Medulla oblongata (tissue), 1 donor: ENCODE measurements around the gene ZCCHC24.
"Not testable (repeated sequence)": the region's sequence is repeated elsewhere in the genome, so short reads cannot be mapped to it uniquely, and the experiment has no call there.

Experiments
- DNase-seq: peaks from one replicate; pipeline ENCODE4 v3.0.0-alpha.2; 2015; ENCODE audit errors: extremely low spot score

Gene ZCCHC24

DNA sequence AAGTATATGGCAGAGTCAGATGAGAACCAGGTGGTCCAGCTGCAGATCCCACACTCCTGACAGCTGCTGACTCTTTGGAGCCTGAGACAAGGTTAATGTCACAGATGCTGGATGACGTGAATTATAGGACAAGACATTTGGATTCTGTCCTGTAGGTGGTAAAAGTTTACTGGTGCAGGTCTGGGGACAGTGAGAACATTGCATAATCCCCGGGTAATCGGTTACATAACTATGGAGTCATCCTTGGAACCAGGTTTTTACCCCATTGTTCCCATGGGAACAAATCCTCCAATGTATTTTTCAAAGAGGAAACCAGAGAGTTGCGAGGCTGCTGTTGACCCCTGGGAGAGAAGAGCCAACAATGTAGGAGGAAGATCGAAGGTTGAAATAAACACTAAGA, 27.5 kb upstream of the ZCCHC24 start:
- DNase-seq = no peak

DNA sequence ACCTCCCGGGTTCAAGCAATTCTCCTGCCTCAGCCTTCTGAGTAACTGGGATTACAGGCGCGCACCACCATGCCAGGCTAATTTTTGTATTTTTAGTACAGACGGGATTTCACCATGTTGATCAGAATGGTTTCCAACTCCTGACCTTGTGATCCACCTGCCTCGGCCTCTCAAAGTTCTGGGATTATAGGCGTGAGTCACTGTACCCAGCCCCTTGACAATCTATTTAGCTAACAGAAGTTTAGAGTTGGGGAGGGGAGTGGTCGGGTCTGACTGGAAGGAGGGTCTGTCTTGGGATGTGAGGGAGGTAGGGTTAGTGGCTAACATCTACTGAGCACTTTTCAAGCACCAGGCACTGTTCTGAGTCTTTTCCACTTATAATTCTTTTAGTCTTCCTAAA, 27.0 kb upstream of the ZCCHC24 start:
- DNase-seq = no peak

DNA sequence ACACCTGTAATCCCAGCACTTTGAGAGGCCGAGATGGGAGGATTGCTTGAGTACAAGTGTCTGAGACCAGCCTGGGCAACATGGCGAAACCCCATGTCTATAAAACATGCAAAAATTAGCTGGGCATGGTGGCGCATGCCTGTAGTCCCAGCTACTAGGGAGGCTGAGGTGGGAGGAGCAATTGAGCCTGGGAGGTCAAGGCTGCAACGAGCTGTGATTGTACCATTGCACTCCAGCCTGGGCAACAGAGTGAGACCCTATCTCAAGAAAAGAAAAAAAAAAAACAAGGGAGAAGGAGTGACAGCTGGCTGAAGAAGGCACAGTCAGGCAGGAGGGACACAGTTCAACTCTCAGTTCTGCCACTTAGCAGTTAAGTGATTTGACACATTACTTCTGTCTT, 26.4 kb upstream of the ZCCHC24 start:
- DNase-seq = no peak

DNA sequence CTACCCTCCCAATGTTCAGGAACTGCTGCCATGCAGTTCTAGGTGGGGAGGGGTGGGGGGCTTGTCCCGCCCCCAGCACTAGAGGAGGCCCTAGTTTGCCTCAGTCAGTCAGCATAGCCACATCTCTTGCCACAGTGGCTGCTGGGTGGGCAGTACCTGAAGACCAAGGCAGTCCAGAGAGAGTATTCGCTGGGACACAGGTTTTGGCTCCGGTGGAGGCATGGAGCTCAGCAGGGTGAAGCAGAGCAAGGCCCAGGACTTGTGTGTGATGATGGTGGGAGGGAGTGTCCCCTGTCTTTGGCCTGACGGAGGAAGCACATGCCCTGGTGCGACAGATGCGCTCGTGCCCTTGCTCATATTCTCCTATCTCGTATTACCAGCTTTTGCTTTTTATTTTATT, 24.7 kb upstream of the ZCCHC24 start:
- no peak for DNase-seq

DNA sequence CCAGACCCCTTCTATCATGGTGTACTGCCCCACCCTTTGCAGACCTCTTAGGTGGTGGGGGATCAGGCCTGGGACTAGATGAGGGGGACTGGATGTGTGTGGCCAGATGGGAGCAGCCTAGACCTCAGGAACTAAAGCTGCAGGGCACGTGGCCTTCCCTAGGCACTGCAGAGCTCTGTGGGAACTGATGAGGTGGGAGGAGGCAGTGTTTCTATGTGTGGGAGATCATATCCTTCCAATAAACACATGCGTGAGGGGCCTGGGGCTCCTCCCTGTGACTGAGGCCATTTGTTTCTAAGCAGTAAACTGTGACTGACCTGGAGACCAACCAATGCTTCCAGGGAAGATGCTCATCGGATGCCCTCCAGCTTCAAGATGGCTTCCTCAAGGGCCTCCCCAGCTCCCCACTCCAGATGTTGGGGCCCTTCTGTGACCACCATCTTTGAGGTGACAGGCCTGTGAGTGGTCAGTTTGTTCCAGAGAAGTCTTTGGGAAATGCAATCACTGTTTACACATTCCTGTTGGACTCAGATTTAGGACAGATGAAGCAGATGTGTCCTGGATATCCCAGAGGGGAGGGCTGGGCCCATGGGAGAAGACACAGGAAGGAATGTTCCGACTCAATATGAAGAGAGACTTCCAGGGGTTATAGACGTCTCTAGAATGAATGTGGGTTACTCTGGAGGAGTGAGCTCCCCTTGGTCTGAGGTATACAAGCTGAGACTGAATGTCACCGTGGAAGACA, 23.6 kb upstream of the ZCCHC24 start:
- DNase-seq = no peak

DNA sequence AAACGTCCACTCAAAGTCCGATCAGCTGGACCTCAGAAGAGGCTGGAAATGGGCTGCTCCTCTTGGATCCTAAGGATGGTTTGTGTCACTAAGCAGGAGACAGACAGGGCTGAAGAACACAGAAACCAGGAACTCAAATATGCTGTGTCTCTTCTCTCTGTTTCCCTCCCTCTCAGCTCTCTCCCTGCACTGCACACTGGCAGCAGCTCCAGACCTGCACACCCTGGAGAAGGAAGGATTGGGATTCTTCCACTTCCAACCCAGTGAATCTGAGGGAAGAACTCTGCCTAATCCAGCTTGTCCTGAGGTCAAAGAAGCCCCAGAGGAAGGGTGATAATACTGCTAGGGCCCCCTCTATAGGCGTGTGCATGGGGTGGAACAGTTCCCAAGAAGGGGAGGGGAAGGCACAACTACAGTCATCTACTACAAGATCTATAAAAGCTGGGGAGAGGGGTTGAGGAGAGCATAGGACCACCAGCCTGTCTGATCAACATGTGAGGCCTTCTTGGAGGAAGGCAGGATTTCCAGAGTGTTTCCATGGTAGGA, 22.7 kb upstream of the ZCCHC24 start:
- DNase-seq = no peak

DNA sequence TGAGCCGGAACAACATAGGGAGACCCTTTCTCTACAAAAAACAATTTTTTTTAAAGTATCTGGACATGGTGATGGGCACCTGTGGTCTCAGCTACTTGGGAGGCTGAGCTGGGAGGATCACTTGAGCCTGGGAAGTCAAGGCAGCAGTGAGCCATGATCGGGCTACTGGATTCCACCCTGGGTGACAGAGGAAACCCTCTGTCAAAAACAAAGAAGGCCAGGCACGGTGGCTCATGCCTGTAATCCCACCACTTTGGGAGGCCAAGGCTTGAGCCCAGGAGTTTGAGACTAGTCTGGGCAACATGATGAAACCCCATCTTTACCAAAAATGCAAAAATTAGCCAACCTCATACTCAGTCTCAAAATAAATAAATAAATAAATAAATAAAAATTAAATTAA, 19.9 kb upstream of the ZCCHC24 start:
- no peak for DNase-seq

DNA sequence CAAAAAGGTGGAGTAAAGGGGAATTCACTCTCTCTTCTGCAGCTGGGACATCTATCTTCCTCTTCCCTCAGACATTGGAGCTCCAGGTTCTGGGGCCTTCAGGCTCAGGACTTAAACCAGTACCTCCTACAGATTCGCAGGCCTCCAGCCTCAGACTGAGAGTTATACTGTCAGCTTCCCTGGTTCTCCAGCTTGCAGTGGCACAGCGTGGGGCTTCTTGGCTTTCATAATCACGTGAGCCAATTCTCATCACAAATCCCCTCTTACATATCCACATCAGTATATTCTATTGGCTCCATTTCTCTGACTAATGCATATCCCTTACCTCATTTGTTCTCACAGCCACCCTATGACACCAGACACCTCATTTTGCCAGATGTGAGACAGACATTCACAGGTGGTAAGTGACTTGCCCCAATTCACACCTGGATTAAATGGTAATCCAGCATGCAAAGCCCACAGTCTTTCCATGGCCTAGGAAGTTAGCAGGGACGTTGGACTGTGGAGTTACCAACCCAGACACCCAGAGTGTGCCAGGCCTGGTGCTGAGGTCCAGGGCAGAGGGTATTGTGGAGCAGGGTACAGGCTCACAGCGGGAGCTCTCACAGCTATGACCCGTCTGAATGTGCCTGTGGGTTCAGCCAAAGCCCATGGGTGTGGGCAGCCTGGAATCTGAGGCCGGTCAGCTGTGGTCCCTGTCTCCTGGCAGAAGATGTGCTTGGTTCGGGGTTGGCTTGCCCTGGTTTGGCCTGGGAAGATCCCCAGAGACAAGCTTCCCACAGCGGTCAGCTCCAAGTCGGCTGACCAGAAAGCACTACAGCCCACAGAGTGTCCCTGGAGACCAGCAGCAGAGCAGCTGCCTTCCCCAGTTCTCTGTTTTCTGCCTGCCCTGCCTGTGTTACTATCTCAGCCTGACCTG, 18.4 kb upstream of the ZCCHC24 start:
- no peak for DNase-seq

DNA sequence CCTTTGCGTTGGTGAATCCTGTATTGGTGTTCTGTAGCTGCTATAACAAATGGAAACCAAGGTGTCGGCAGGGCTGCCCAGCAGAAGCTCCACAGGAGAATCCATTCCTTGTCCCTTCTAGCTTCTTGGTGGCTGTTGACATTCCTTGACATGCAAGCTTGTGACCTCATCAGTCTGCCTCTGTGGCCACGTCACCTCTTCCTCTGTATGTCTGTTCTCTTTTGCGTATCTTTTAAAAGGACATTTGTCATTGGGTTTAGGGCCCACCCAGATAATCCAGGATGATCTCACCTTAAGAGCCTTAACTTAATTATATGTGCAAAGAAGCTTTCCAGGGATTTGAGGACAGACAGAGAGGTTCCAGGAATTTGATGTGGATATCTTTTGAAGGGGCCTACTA, 15.3 kb upstream of the ZCCHC24 start:
- no peak for DNase-seq

DNA sequence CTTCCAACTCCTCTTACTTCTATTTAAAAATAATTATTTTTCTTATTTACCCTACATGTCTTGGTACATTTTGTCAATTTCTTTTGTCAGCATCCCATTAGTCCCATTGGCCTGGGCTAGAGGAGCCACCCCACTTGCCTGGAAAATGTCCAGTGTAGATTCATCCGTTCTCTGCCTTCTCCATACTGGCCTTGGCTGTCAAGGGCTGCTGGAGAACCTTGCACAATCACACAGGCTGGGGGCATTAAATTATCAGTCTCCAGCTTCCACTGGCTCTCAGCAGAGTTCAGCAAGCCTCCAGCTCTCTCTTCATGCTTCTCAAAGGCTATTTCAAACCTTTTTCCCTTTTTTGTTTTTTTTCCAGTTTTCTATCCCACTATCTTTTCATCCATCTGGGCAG, 13.8 kb upstream of the ZCCHC24 start:
- no peak for DNase-seq

DNA sequence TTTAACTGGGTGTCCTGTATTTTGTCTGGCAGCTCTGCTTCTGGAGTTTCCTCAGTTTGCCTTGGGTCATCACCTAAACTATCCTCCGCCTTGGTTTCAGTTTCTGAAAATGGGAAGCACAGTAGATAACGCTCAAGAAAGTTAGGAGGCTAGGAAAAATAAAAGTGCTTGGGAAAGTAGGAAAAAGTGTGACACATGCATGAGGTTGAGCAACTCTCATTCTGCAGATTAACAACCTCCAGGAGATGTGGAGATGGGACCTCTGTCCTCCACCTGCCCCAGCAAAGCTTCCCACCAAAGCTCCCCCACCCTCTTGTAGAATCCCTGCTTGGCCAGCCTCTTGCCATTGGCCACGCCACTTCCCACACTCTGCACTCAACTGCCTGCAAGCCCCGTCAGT, 13.1 kb upstream of the ZCCHC24 start:
- no peak for DNase-seq

DNA sequence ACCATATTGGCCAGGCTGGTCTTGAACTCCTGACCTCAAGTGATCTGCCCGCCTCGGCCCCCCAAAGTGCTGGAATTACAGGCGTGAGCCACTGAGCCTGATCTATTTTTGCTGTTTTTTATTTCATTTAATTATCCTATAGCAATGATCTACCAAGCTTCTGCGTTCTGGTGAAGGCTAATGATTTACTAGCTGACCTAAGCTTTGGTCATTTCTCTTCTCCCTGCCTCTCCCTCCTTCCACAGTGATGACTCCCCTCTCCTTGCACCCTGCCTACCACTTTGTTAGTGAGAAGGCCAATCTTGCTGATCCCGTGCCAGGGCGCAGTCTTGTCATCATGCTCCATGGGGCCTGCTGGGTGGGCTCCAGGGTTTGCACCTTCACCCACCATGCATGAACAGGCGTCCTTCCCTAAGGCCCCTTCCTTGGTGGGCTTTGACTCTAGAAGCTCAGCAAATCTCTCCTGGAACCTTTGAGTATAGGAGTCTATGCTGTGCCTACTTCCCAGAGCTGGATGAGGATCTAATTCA, 11.9 kb upstream of the ZCCHC24 start:
- no peak for DNase-seq

DNA sequence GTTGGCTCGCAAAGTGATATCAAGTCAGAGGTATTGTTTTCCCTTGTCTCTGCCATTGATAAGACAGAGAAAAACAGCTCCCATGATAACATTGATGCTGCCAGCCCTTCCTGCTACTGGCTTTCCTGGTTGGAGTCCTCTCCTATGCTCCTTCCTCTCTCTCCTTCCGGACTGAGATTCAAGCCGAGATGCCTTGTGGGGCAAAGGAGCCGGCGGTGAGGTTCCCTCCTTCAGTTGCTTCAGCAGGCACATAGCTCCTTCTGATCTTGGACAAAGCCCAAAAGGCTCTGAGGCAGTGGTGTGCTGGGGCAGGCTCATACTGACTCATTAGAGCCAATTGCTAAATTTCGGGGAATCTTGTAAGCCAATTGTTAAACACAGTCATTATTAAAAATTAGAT, 8.8 kb upstream of the ZCCHC24 start:
- no peak for DNase-seq

DNA sequence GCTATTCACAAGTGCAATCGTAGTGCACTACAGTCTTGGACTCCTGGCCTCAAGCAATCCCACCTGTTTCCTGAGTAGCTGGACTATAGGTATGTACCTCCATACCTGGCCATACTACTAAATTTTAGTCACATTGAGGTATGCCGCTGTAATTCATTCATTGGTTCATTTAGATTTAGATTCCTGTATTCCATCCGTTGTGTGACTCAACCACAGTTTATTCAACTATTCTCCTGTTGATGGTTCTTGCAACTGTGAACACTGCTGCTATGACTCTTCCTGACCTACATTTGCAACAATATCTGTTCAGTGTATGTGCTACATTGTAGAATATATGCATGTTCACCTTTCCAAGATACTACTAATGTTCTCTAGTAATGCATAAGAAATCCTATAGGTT, 8.0 kb upstream of the ZCCHC24 start:
- no peak for DNase-seq

DNA sequence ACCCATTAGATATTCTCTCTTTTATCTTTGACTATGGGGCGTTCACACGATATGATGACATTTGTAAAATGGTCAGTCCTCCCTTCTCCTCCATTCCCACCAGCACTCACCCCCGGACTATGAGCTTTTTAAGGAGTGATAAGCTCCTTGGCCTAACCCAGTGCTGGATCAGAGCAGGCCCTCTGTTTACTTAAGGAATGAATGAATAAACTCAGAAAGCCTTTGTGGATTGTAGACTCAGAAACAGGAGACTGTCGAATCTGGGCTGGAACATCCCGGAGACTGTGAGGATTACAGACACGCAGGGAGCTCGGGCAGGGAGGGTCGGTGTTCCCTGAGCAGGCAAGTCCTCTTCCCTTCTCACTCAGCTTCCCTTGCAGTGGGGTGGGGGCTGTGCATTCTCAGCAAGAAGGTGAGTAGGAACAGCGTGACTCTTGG, 6.8 kb upstream of the ZCCHC24 start:
- DNase-seq = no peak

DNA sequence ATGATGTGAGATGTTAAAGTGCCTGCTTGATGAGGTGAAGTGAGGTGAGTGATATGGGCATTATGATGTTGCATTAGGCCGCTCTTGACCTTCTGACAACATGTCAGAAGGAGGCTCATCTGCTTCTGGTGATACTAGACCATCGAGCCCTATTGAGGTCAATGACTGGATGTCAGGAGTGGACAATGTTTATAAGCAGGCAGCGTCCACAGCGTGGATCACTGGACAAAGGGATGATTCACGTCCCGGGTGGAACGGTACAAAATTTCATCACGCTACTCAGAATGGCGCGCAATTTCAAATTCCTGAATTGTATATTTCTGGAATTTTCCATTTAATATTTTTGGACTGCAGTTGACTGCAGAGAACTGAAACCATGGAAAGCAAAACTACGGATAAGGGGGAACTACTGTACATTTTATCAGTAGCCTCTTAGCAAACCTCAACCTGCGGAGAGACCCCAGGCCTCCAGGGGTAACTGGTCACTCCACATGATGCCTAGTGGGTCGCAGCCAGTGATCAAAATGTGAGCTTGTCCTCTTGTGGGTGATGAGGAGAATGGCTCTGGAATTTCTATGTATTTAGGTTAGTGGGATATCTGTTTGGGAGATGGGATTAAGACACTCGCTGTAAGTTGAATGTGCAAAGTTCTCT, 5.7 kb upstream of the ZCCHC24 start:
- no peak for DNase-seq

DNA sequence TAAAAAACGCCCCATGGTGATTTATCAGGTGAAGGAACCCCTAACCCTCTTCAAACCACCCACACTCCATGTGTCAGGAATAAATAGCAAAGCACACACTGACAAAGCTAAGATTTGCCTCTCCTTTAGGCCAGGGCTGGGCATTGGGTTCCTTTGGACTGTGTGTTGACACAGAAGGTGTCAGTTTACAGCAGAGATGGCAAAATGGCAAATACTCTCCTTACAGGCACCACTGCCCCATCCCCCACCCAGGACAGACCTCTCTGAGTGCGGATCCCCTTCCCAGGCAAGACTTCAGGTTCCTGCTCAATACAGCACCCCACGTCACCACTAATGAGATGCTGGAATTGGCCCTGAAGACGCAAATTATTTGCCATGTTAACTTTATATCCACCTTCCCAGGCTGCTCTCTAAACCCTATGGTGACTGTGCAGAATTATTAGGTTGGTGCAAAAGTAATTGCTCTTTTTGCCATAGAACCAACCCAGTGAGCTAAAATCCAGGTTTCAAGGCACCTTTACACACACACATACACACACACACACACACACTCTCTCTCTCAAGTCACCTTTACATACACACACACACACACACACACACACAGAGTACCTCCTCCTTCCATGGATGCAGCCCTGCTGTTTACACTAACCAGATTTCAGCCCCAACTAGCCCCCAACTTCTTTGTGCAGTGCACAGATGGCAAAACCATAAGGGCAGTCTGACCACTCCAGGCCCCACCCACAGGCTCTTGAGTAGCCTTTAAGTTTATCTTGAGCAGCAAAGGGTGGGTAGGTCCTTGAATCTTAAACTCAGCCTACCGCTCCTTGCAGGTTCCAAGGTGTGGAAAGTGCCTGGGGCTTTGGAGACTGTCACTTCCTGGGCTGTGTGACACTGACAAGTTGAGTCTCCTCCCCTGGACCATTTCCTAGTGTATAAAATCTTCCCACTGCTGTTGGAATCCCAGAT, 4.0 kb upstream of the ZCCHC24 start:
- no peak for DNase-seq

DNA sequence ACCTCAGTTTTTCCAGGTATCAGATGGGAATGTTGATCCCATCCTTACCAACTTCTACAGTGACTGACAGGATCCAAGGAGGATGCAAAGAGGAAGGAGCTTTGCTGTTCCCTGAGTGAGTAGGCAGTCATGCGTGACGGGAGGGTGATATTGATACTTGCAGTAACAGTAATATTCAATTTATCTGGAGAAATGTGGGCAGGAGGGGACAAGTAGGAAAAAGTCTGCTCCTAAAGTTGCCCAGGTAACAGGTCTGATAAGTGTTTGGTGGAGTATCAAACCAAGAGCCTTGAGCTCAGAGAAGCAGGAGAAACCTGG, 3.3 kb upstream of the ZCCHC24 start:
- no peak for DNase-seq

DNA sequence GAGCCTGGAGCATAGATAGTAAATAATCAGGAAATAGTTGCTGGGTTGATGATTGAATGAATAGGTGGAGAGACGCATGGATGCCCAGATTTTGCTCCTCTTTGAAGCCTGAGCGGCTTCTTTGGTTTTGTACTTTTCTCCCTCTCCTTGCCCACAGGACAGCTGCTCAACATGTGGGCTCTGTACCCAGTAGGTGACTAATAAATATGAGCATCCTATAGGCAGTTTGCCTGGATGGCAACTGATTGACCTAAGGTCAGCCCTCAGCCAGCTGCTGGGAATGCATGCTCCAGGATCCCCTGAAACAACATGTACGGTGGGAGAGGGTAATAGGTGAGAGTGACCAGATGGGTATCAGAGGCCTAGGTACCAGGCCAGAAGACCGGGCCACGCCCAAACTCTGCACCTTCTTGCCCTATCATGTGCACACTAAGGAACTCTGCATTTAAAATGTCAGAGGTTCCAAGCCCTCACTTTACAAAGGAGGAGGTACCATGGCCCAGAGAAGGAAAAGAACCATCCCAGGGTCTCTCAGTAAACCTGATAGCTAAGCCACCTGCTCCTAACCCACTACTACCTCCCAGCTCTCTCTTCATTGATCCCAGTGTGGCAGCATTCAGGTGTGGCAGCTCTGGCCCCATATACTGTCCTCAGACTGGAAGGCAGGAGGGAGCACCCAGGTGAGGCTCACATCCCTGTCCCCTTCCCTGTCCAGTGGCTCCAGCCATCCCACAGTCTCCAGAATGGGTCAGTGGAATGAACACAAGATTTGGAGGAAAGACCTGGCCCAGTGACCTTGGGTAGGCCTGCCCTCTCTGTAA, 2.7 kb upstream of the ZCCHC24 start:
- no peak for DNase-seq

DNA sequence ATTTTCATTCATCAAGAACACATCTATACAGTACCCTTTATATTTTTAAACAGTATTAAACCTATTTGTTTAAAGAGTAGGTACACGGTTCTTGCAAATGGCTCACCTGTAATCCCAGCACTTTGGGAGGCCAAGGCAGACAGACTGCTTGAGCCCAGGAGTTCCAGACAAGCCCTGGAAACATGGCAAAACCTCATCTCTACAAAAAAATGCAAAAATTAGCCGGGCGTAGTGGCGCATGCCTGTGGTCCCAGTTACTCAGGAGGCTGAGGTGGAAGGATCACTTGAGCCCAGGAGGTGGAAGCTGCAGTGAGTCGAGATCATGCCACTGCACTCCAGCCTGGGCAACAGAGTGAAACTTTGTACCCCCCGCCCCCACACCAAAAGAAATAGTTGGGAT, 1.8 kb upstream of the ZCCHC24 start:
- not testable (repeated sequence) for DNase-seq
